Suprapubic skin (tissue), 4 donors: ENCODE data around the gene ZNF708. TPM values are rescaled to one million over a fixed set of nuclear protein-coding genes. Genes with fewer than 3 reads are reported as not detected.

Experiments
- DNase-seq, 2 donors: peaks; one replicate each; pipeline ENCODE4 v3.0.0-alpha.2; 2019; ENCODE audit warnings: low spot score in 2 of 2
- H3K27ac ChIP-seq: fragments of 200-600 bp; sonication (generic); one replicate; pipeline ENCODE4 v1.5.1; 2019
- H3K27me3 ChIP-seq: fragments of 200-600 bp; sonication (generic); one replicate; pipeline ENCODE4 v1.5.1; 2019
- H3K36me3 ChIP-seq: fragments of 200-600 bp; sonication (generic); one replicate; pipeline ENCODE4 v1.5.1; 2019
- H3K4me1 ChIP-seq: fragments of 200-600 bp; sonication (generic); one replicate; pipeline ENCODE4 v1.5.1; 2019
- H3K4me3 ChIP-seq: fragments of 200-600 bp; sonication (generic); one replicate; pipeline ENCODE4 v1.5.1; 2019; ENCODE audit warnings: mild to moderate bottlenecking
- H3K9me3 ChIP-seq: fragments of 200-600 bp; sonication (generic); one replicate; pipeline ENCODE4 v1.5.1; 2019
- EP300 ChIP-seq: sonication (generic); formaldehyde crosslinking; IDR thresholded peaks from one replicate; pipeline ENCODE4 v1.6.1; 2017; ENCODE audit warnings: antibody characterized with exemption
- POLR2A ChIP-seq, 2 donors: fragments of 450-650 bp; IDR thresholded peaks; one replicate each; pipeline ENCODE4 v1.6.1; 2017; ENCODE audit warnings: antibody characterized with exemption in 2 of 2, mild to moderate bottlenecking in 2 of 2, moderate library complexity in 2 of 2
- POLR2AphosphoS5 ChIP-seq, 3 donors: sonication (generic); formaldehyde crosslinking; IDR thresholded peaks; one replicate each; pipeline ENCODE4 v1.6.1; 2017; ENCODE audit warnings: antibody characterized with exemption in 3 of 3
- WGBS: methylation state at CpG from one replicate; pipeline ENCODE4 v1.1.5; 2018; 5-methylcytosine and 5-hydroxymethylcytosine counted together
- total RNA-seq, 4 donors: library from RNA; depleted of rRNA; stranded (reverse); fragments of >200 nt; gene quantifications; one replicate each; pipeline ENCODE4 v1.1.0, GENCODE V29; 2016
- TF ChIP-seq, protein P1 (sequence below), 2 donors: fragments of 200-600 bp in 1 of 2; fragments of 450-650 bp in 1 of 2; sonication (generic) in 1 of 2; IDR thresholded peaks; one replicate each; pipeline ENCODE4 v1.5.1; 2016 to 2019; ENCODE audit warnings: antibody characterized with exemption in 2 of 2, mild to moderate bottlenecking in 1 of 2, moderate library complexity in 1 of 2

ZNF708 gene
- total RNA-seq, 4 donors from 2014 or later, result 4.0 to 9.3 (median 6.5) TPM

DNA sequence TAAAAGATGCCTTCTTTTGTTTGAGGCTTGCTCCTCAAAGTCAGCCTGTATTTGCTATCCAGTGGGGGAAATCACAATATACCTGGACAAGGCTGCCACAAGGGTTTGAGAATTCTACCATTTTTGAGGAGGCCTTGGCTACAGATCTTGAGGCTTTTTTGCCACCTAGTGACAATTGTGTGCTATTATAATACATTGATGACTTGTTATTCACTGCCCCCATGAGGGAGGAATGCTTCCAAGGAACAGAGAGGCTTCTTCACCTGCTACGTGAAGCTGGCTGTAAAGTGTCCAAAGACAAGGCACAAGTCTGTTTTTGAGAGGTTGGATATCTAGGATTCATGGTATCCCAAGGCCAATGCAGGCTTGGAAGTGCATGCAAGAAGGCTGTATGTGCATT is 72.5 kb downstream of the ZNF708 start:
- DNase-seq, result no peak
- Histone ChIP-seq H3K36me3 (no peaks in the 10 kb centered on the region), H3K4me3 (no peak overlapping the region), H3K4me1 (no peaks in the 10 kb centered on the region), H3K27me3 (no peaks in the 10 kb centered on the region), H3K27ac (no peak overlapping the region), H3K9me3 (peaks cover 11% of the 10 kb centered on the region)
- TF ChIP-seq, protein P1, sequence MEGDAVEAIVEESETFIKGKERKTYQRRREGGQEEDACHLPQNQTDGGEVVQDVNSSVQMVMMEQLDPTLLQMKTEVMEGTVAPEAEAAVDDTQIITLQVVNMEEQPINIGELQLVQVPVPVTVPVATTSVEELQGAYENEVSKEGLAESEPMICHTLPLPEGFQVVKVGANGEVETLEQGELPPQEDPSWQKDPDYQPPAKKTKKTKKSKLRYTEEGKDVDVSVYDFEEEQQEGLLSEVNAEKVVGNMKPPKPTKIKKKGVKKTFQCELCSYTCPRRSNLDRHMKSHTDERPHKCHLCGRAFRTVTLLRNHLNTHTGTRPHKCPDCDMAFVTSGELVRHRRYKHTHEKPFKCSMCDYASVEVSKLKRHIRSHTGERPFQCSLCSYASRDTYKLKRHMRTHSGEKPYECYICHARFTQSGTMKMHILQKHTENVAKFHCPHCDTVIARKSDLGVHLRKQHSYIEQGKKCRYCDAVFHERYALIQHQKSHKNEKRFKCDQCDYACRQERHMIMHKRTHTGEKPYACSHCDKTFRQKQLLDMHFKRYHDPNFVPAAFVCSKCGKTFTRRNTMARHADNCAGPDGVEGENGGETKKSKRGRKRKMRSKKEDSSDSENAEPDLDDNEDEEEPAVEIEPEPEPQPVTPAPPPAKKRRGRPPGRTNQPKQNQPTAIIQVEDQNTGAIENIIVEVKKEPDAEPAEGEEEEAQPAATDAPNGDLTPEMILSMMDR (IDR thresholded peaks at IDR 0.05), result no peak
- TF ChIP-seq POLR2AphosphoS5 (IDR thresholded peaks at IDR 0.05), result no peak
- no peak for TF ChIP-seq POLR2A (IDR thresholded peaks at IDR 0.05)
- TF ChIP-seq EP300, result no peak
- 43% methylated on average over 1 of the region's 1 CpG for WGBS

Other genes starting within 250 kb of the ZNF708 start
- 10 to 100 TPM in 2 of 4 donors, 1 to 10 TPM in 2; 8.2 to 15.4 (median 10.2) TPM for gene ZNF714, start 247.2 kb downstream of the ZNF708 start, total RNA-seq
- 10 to 100 TPM; 18.6 to 50.1 (median 37.9) TPM for gene ZNF431, start 187.4 kb downstream of the ZNF708 start, total RNA-seq
- gene ZNF738, start 29.6 kb upstream of the ZNF708 start, total RNA-seq, result 1 to 10 TPM; 2.3 to 4.4 (median 3.9) TPM
- 10 to 100 TPM; 12.8 to 52.6 (median 21.8) TPM for gene ZNF493, start 67.7 kb upstream of the ZNF708 start, total RNA-seq
- 10 to 100 TPM in 3 of 4 donors, 1 to 10 TPM in 1; 7.6 to 29.9 (median 14.0) TPM for gene ZNF429, start 176.2 kb upstream of the ZNF708 start, total RNA-seq